GM19023 (cell line): ENCODE data around the gene IQCN.

Experiments
- ATAC-seq: cut with Tn5 transposase; IDR thresholded peaks from one replicate; pipeline ENCODE4 v1.9.1; 2021; ENCODE audit warnings: mild to moderate bottlenecking, moderate library complexity; ENCODE audit not compliant: unreplicated experiment

The IQCN gene

GRCh38 chr19:18306209-18306887, 32.1 kb upstream of the IQCN start:
- ATAC-seq = no peak

- ATAC-seq = no peak
These were observed 30.4 kb upstream of the IQCN start for GRCh38 chr19:18304458-18305310.

GRCh38 chr19:18304208-18304457, 29.9 kb upstream of the IQCN start:
- no peak for ATAC-seq

- ATAC-seq = no peak
These were observed 27.5 kb upstream of the IQCN start for GRCh38 chr19:18301718-18302111.

- ATAC-seq = no peak
These were observed 26.9 kb upstream of the IQCN start for GRCh38 chr19:18300930-18301717.

GRCh38 chr19:18299654-18300053, 25.4 kb upstream of the IQCN start:
- no peak for ATAC-seq

GRCh38 chr19:18298601-18299000, 24.3 kb upstream of the IQCN start:
- no peak for ATAC-seq

GRCh38 chr19:18297308-18297707, 23.1 kb upstream of the IQCN start:
- ATAC-seq = no peak

- ATAC-seq = no peak
These were observed 20.8 kb upstream of the IQCN start for GRCh38 chr19:18295034-18295451.

- ATAC-seq = no peak
These were observed 20.2 kb upstream of the IQCN start for GRCh38 chr19:18294467-18294864.

GRCh38 chr19:18293642-18294466, 19.6 kb upstream of the IQCN start:
- ATAC-seq = no peak

- ATAC-seq = no peak
These were observed 18.8 kb upstream of the IQCN start for GRCh38 chr19:18292810-18293641.

GRCh38 chr19:18292462-18292809, 18.2 kb upstream of the IQCN start:
- ATAC-seq = no peak

- peak; percentile 43 for ATAC-seq
These were observed 17.6 kb upstream of the IQCN start for GRCh38 chr19:18291590-18292461.

GRCh38 chr19:18291019-18291524, 16.8 kb upstream of the IQCN start:
- ATAC-seq = peak; percentile 17

GRCh38 chr19:18290302-18291018, 16.2 kb upstream of the IQCN start:
- ATAC-seq = no peak

GRCh38 chr19:18289471-18290301, 15.4 kb upstream of the IQCN start:
- ATAC-seq = no peak
